Activated CD8-positive, alpha-beta memory T cell treated with anti-CD3 and anti-CD28 coated beads for 4 hours (primary cell): ENCODE measurements around the gene ADGRF5.

Experiments used
- DNase-seq, 2 donors: peaks; one replicate each; pipeline ENCODE4 v3.0.0-alpha.2; 2020; ENCODE audit warnings: low read depth in 2 of 2

ADGRF5 gene

GRCh38 chr6:46921731-46922130 lies at the start of gene ADGRF5:
Gene ADGRF5, minus strand, starts transcription at chr6:46921938. Its CDS starts 15,176 bp downstream, at chr6:46906762.
- no peak for DNase-seq

- DNase-seq, result no peak
Measured at GRCh38 chr6:46969206-46969605, 47.5 kb upstream of the ADGRF5 start.

GRCh38 chr6:46967826-46968349 lies 46.1 kb upstream of the ADGRF5 start:
- DNase-seq, result no peak

- no peak for DNase-seq
Measured at GRCh38 chr6:46964716-46965519, 43.2 kb upstream of the ADGRF5 start.

GRCh38 chr6:46963626-46964025 lies 41.9 kb upstream of the ADGRF5 start:
- DNase-seq, result no peak

GRCh38 chr6:46963039-46963438 lies 41.3 kb upstream of the ADGRF5 start:
- DNase-seq, result no peak

- no peak for DNase-seq
Measured at GRCh38 chr6:46961711-46962110, 40.0 kb upstream of the ADGRF5 start.

GRCh38 chr6:46961232-46961631 lies 39.5 kb upstream of the ADGRF5 start:
- DNase-seq, result no peak

- DNase-seq, result no peak
Measured at GRCh38 chr6:46959419-46959818, 37.7 kb upstream of the ADGRF5 start.

GRCh38 chr6:46956409-46956808 lies 34.7 kb upstream of the ADGRF5 start:
- no peak for DNase-seq

- no peak for DNase-seq
Measured at GRCh38 chr6:46954837-46955451, 33.2 kb upstream of the ADGRF5 start.

- DNase-seq, result no peak
Measured at GRCh38 chr6:46953921-46954320, 32.2 kb upstream of the ADGRF5 start.

- no peak for DNase-seq
Measured at GRCh38 chr6:46949632-46950280, 28.0 kb upstream of the ADGRF5 start.

GRCh38 chr6:46948699-46949098 lies 27.0 kb upstream of the ADGRF5 start:
- no peak for DNase-seq

- DNase-seq, result no peak
Measured at GRCh38 chr6:46947497-46947896, 25.8 kb upstream of the ADGRF5 start.

GRCh38 chr6:46940433-46941226 lies 18.9 kb upstream of the ADGRF5 start:
- DNase-seq, result no peak

GRCh38 chr6:46937642-46938041 lies 15.9 kb upstream of the ADGRF5 start:
- no peak for DNase-seq

GRCh38 chr6:46935687-46936086 lies 13.9 kb upstream of the ADGRF5 start:
- DNase-seq, result no peak

GRCh38 chr6:46933751-46934150 lies 12.0 kb upstream of the ADGRF5 start:
- no peak for DNase-seq

- DNase-seq, result no peak
Measured at GRCh38 chr6:46932526-46933319, 11.0 kb upstream of the ADGRF5 start.

- DNase-seq, result no peak
Measured at GRCh38 chr6:46931416-46931815, 9.7 kb upstream of the ADGRF5 start.
